ENCODE measurements around the gene ACVR1B. TPM values are rescaled to one million over a fixed set of nuclear protein-coding genes. Genes with fewer than 3 reads are reported as not detected.

The ACVR1B gene
- total and polyA plus RNA-seq, 2 donors (not counting 1 experiment from before 2014, with no cell fraction given) = 3.4 to 10.6 TPM

DNA sequence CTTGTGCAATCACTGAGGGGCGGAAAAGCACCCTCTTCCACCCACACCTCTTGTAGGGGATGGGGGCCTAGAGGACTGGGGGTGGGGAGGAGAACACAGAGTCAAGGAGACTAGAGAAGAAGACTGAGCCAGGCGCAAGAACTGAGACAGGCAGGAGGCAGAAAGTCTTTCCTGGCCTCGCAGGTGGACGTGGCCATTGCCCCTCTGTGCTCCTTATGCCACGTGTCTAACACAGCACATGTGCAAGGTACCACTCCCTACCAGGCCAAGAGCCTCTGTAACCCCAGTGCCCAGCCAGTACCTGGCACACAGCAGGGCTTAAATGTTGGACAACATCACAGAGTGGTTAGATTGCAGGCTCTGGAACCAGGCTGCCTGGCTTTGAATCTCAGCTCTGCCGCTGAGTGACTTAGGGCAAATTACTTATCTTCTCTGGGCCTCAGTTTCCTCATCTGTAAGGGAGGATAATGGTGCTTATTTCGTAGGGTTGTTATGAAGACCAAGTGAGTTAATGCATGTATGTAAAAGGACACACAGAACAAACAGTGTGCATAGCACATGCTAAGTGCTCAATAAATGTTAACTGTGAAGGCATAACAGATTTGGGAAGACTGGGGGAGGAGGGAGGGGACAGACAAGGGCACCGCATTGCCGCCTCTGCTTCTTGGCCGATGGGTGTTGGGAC, 53.9 kb downstream of the ACVR1B start:
- DNase-seq (no peak), ATAC-seq (ENCODE audit: low read depth) (no peak)
- ChIA-PET CTCF (interaction anchor here (1.0 to 11.7 kb wide), 10 partner anchors 11 to 113 kb away, joined by 3 to 590 read pairs (median 13); partner anchors contain the start of gene ATG101), POLR2A (interaction anchor here (1.3 to 3.3 kb wide), 3 partner anchors 17 to 31 kb away, joined by 4 to 28 read pairs (median 6); no protein-coding TSS in a partner anchor)
- no peaks in the 10 kb centered on the region for H3K27me3 ChIP-seq (replicated peaks in 1 of 4; ENCODE audit: control extremely low read depth in 1 of 4, control insufficient read depth in 3 of 4, insufficient read depth in 4 of 4, low read length in 3 of 4)
- H3K9ac ChIP-seq (ENCODE audit: low read length) = no peak overlapping the region
- 67% methylated on average over 8 of the region's 10 CpGs for WGBS (ENCODE audit: insufficient coverage)
- H3K36me3 ChIP-seq (replicated peaks in 1 of 2; ENCODE audit: control extremely low read depth in 1 of 2, control insufficient read depth in 1 of 2, extremely low read depth in 1 of 2, insufficient read depth in 2 of 2, low read length in 1 of 2) = peaks cover 0 to 4% of the 10 kb centered on the region in 2 experiments
- H2AFZ ChIP-seq (ENCODE audit: insufficient read depth, low read depth, low read length, poor library complexity, severe bottlenecking) = no peak overlapping the region
- peaks cover 26 to 35% of the 10 kb centered on the region in 2 donors for H3K4me1 ChIP-seq (ENCODE audit: control insufficient read depth in 2 of 2, insufficient read depth in 2 of 2, low read length in 2 of 2)
- H3K27ac ChIP-seq (ENCODE audit: low read length in 2 of 2) = peak overlapping the region in 1 of 2 donors; percentile 36
- peak overlapping the region; percentile 94 for H3K4me2 ChIP-seq (replicated peaks; ENCODE audit: low read depth, low read length, poor library complexity, severe bottlenecking)
- no peak for TF ChIP-seq EZH2 (IDR thresholded peaks at IDR 0.05; ENCODE audit: borderline replicate concordance, insufficient read depth, low read depth, low read length, poor library complexity, severe bottlenecking)
- TF ChIP-seq, protein P1, sequence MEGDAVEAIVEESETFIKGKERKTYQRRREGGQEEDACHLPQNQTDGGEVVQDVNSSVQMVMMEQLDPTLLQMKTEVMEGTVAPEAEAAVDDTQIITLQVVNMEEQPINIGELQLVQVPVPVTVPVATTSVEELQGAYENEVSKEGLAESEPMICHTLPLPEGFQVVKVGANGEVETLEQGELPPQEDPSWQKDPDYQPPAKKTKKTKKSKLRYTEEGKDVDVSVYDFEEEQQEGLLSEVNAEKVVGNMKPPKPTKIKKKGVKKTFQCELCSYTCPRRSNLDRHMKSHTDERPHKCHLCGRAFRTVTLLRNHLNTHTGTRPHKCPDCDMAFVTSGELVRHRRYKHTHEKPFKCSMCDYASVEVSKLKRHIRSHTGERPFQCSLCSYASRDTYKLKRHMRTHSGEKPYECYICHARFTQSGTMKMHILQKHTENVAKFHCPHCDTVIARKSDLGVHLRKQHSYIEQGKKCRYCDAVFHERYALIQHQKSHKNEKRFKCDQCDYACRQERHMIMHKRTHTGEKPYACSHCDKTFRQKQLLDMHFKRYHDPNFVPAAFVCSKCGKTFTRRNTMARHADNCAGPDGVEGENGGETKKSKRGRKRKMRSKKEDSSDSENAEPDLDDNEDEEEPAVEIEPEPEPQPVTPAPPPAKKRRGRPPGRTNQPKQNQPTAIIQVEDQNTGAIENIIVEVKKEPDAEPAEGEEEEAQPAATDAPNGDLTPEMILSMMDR (IDR thresholded peaks at IDR 0.05) = no peak
- H4K20me1 ChIP-seq (ENCODE audit: control insufficient read depth, insufficient read depth, low read length, poor library complexity, severe bottlenecking) = peaks cover 35% of the 10 kb centered on the region
- H3K79me2 ChIP-seq (ENCODE audit: control insufficient read depth, insufficient read depth, low read length) = peaks cover 5% of the 10 kb centered on the region
- H3K9me3 Mint-ChIP-seq (ENCODE audit: insufficient read depth) = no peaks in the 10 kb centered on the region
- H3K27ac Mint-ChIP-seq = peak overlapping the region; percentile 91
- H3K27me3 Mint-ChIP-seq = no peaks in the 10 kb centered on the region
- peaks cover 40% of the 10 kb centered on the region for H3K4me1 Mint-ChIP-seq
- intact Hi-C loops (cut with micrococcal nuclease) = loop anchor here (1.0 kb wide), 3 partner anchors 12 to 113 kb away; partner anchors contain the start of gene NR4A1
- peak overlapping the region; percentile 94 for H3K4me3 Mint-ChIP-seq
- no peaks in the 10 kb centered on the region for H3K9me3 ChIP-seq (ENCODE audit: control extremely low read depth in 1 of 3, control insufficient read depth in 2 of 3, insufficient read depth in 1 of 3, low read length in 2 of 3)
- H3K4me3 ChIP-seq (ENCODE audit: control extremely low read depth in 1 of 5, extremely low read depth in 1 of 5, insufficient read depth in 1 of 5, low read depth in 2 of 5, low read length in 4 of 5) = no peak overlapping the region

Measured in B cell (primary cell).